ENCODE measurements around the gene HCRT.

- no peak for TF ChIP-seq CTCF (IDR thresholded peaks at IDR 0.05)
- TF ChIP-seq EZH2 (IDR thresholded peaks at IDR 0.05) = peak; percentile 66
These were observed 4.8 kb downstream of the HCRT start for GRCh38 chr17:42180411-42180921.

Data from neural progenitor cell (in vitro differentiated cells).